Measurements from ENCODE around the gene ARID5B. TPM values are rescaled to one million over a fixed set of nuclear protein-coding genes. Genes with fewer than 3 reads are reported as not detected.

The ARID5B gene
- total RNA-seq, 1 donor from 2014 or later, result 36.9 TPM

DNA sequence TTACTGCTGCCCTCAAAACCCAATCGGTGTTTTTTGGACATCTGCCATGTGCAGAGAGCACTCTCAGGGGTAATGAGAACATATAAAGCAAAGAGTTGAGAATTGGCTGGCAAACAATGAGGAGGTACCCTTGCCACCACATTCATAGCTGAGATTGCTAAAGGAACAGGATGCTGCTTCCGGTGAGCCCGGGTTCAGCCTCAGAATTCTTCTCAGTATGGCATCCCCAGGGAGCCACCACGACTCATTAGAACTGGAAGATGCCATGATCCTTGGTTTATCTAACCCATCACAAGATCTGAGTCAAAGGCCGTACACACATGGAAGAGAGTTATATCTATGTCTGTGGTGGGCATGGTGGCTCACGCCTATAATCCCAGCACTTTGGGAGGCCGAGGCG lies 174.4 kb downstream of the ARID5B start:
- TF ChIP-seq, protein P1, sequence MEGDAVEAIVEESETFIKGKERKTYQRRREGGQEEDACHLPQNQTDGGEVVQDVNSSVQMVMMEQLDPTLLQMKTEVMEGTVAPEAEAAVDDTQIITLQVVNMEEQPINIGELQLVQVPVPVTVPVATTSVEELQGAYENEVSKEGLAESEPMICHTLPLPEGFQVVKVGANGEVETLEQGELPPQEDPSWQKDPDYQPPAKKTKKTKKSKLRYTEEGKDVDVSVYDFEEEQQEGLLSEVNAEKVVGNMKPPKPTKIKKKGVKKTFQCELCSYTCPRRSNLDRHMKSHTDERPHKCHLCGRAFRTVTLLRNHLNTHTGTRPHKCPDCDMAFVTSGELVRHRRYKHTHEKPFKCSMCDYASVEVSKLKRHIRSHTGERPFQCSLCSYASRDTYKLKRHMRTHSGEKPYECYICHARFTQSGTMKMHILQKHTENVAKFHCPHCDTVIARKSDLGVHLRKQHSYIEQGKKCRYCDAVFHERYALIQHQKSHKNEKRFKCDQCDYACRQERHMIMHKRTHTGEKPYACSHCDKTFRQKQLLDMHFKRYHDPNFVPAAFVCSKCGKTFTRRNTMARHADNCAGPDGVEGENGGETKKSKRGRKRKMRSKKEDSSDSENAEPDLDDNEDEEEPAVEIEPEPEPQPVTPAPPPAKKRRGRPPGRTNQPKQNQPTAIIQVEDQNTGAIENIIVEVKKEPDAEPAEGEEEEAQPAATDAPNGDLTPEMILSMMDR (conservative IDR thresholded peaks at IDR 0.05), result no peak
- peaks cover 42% of the 10 kb centered on the region for H3K36me3 Mint-ChIP-seq
- DNase-seq (ENCODE audit: extremely low spot score, unreplicated experiment), result no peak
- H3K27me3 Mint-ChIP-seq, result no peaks in the 10 kb centered on the region
- no peaks in the 10 kb centered on the region for H3K9me3 Mint-ChIP-seq
- H3K4me1 Mint-ChIP-seq (ENCODE audit: unreplicated experiment), result peaks cover 37% of the 10 kb centered on the region
- H3K4me3 Mint-ChIP-seq, result no peak overlapping the region
- H3K27ac Mint-ChIP-seq, result peak overlapping the region; percentile 36

DNA sequence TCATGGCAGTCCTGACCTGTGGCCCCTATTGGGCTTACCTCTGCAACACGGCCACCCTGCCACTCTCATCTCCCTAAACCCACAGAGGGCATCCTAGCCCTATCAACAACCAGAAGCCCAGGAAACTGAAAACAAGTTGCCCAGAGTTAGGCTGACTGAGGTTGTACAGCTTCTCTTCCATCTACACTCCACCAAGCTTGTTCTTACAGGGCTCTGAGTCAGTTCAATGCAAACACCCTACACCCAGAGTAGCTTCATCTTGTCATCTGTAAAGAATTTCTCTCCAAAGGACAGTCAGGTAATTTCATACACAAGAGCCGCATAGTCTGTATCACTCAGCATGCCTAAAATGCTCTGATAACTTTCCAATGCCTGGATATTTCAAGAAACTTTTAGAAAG lies 175.4 kb downstream of the ARID5B start:
- DNase-seq (ENCODE audit: extremely low spot score, unreplicated experiment), result no peak
- Mint-ChIP-seq H3K4me1 (ENCODE audit: unreplicated experiment) (peaks cover 46% of the 10 kb centered on the region), H3K36me3 (peaks cover 34% of the 10 kb centered on the region), H3K27me3 (no peaks in the 10 kb centered on the region), H3K27ac (peak overlapping the region; percentile 83), H3K4me3 (peak overlapping the region; percentile 54), H3K9me3 (no peaks in the 10 kb centered on the region)
- TF ChIP-seq, protein P1 (conservative IDR thresholded peaks at IDR 0.05), result no peak

DNA sequence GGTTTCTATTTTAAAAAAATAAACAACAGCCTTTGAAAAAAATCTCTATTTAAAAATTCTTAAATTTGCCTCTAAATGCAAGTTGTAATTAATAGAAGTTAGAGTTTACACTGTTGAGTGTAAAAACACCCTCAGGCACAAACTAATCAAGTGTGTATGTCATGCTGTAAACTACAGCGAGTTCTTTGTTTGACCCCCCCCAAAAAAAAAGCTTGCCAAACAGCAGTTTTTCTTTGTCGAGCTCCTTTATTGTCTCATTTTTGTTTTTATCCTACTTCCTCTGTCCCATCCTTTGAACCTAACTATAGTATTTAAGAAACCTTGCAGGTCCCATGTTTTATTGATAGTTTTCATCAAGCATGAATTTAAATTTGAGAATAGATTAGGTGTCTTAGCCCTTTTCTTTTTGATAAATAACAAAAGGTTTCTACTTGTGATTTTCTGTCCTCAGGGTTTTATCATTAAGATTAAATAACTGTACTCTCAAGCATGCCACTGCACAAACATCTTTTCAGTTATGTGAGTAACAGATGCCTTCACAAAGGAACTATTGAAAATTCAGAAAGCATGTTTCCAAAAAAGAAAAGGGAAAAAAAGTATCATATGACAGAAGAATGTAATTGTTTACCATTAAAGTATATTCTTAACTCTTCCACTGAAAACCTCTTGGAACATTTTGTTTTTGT lies 176.0 kb downstream of the ARID5B start:
- Mint-ChIP-seq H3K4me1 (ENCODE audit: unreplicated experiment) (peaks cover 51% of the 10 kb centered on the region), H3K4me3 (peak overlapping the region; percentile 5), H3K36me3 (peaks cover 30% of the 10 kb centered on the region), H3K27ac (peak overlapping the region; percentile 83), H3K9me3 (no peaks in the 10 kb centered on the region), H3K27me3 (no peaks in the 10 kb centered on the region)
- DNase-seq (ENCODE audit: extremely low spot score, unreplicated experiment), result no peak
- TF ChIP-seq, protein P1 (conservative IDR thresholded peaks at IDR 0.05), result no peak

DNA sequence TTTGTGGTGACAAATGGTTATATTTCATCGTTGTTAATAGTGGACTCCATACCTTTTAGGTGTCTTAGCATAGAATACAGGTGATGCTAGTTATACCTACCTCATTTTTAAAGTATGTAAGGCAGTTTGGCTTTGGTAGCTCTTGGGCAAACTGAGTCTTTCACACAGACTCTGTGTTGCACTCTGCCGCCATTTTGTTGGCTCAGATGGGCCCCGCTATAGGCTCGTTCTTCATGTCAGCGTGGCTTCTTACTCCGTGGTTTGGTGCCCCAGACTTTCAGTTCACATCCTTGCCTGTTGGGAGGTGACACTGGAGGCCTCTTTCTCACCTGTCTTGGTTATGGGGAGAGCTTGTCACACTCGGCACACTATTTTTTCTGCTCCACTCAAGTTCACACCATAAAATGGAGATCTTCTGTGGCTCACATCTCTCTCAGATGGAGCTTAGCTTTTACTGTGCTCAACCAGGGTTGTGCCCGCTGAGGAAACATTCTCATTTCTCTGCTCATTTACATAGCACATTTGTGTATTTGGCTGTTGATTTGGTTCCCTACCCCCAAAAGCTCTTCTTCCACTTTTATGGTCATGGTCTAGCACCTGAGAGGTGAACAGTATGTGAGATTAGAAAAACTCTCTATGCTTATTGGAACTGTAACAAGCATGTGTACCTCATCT lies 178.5 kb downstream of the ARID5B start:
- peaks cover 16% of the 10 kb centered on the region for H3K36me3 Mint-ChIP-seq
- peaks cover 59% of the 10 kb centered on the region for H3K4me1 Mint-ChIP-seq (ENCODE audit: unreplicated experiment)
- TF ChIP-seq, protein P1 (conservative IDR thresholded peaks at IDR 0.05), result no peak
- H3K9me3 Mint-ChIP-seq, result no peaks in the 10 kb centered on the region
- peak overlapping the region; percentile 12 for H3K27ac Mint-ChIP-seq
- H3K4me3 Mint-ChIP-seq, result no peak overlapping the region
- no peaks in the 10 kb centered on the region for H3K27me3 Mint-ChIP-seq
- no peak for DNase-seq (ENCODE audit: extremely low spot score, unreplicated experiment)

DNA sequence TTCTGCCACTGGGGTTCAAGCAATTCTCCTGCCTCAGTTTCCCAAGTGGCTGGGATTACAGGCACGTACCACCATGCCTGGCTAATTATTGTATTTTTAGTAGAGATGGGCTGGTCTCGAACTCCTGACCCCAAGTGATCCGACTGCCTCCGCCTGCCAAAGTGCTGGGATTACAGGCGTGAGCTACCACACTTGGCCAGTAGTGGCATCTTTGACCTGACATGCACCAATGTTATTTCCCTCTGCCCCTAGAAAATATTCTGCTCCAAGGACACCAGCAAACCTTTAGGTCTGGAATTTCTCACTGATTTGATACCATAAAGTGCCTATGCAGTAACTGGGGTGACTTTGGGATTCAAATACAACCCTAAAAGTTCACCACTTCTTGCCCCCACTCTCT lies 179.4 kb downstream of the ARID5B start:
- Mint-ChIP-seq H3K4me3 (peak overlapping the region; percentile 21), H3K27ac (peak overlapping the region; percentile 59), H3K27me3 (no peaks in the 10 kb centered on the region), H3K4me1 (ENCODE audit: unreplicated experiment) (peaks cover 53% of the 10 kb centered on the region), H3K36me3 (peaks cover 19% of the 10 kb centered on the region), H3K9me3 (no peaks in the 10 kb centered on the region)
- TF ChIP-seq, protein P1 (conservative IDR thresholded peaks at IDR 0.05), result peak; percentile 54
- DNase-seq (ENCODE audit: extremely low spot score, unreplicated experiment), result no peak
